GM12878 (cell line): ENCODE measurements around the gene RARB. TPM values are rescaled to one million over a fixed set of nuclear protein-coding genes. Genes with fewer than 3 reads are reported as not detected.

Experiments
- ATAC-seq: fragments of 200-7000 bp; cut with Tn5 transposase; 3 replicates; pipeline ENCODE4 v1.9.1; 2020; ENCODE audit warnings: mild to moderate bottlenecking, moderate library complexity
- BruUV-seq: library from RNA; stranded (reverse); fragments of 400-500 nt; replicated peaks from 2 replicates; lab custom pipeline; 2021; lab: Mats Ljungman, UMichigan
- CTCF ChIA-PET: fragments of 300-600 bp; sonication (Branson Sonifier 250); formaldehyde crosslinking; extraction: SDS; loops from one replicate; lab custom pipeline; 2021; ENCODE audit warnings: inconsistent platforms; lab: Yijun Ruan, JAX
- POLR2A ChIA-PET: fragments of 350-600 bp; formaldehyde crosslinking; extraction: SDS; loops from one replicate; lab custom pipeline; 2021; ENCODE audit warnings: inconsistent platforms; lab: Charles Lee
- RAD21 ChIA-PET: fragments of 300-600 bp; sonication (Branson Sonifier 250); formaldehyde crosslinking; loops from one replicate; lab custom pipeline; 2023; ENCODE audit warnings: antibody characterized with exemption; ENCODE audit not compliant: unreplicated experiment; lab: Charles Lee
- SMC1A ChIA-PET: fragments of 300-600 bp; sonication (Branson Sonifier 250); formaldehyde crosslinking; loops from one replicate; lab custom pipeline; 2023; ENCODE audit not compliant: unreplicated experiment, uncharacterized antibody; lab: Charles Lee
- DNase-seq: peaks from one replicate; pipeline ENCODE4 v3.0.0-alpha.2; 2011; ENCODE audit warnings: low read depth, low spot score
- FAIRE-seq: peaks from 3 replicates; lab custom pipeline; 2011; peaks lifted over from hg19 to GRCh38; lab: Jason Lieb, UNC
- H2AFZ ChIP-seq: 2 replicates; pipeline ENCODE4 v1.6.0; 2011; ENCODE audit warnings: low read depth, low read length, control low read depth; ENCODE audit not compliant: control insufficient read depth
- H3K27ac ChIP-seq: 2 replicates; pipeline ENCODE4 v1.5.1; 2011; ENCODE audit warnings: control low read depth; ENCODE audit not compliant: control insufficient read depth, insufficient read depth
- H3K27me3 ChIP-seq, 2 experiments: replicated peaks in 1 of 2; 2 replicates each; pipeline versions ENCODE4 v1.6.0 to v1.6.1; 2011; ENCODE audit warnings: low read length in 1 of 2; ENCODE audit not compliant: control insufficient read depth in 2 of 2, insufficient read depth in 2 of 2
- H3K36me3 ChIP-seq, 2 experiments: 2 replicates each; pipeline ENCODE4 v1.5.1; 2011; ENCODE audit warnings: low read length in 1 of 2; ENCODE audit not compliant: control insufficient read depth in 2 of 2, insufficient read depth in 2 of 2
- H3K4me1 ChIP-seq: 2 replicates; pipeline ENCODE4 v1.6.1; 2011; ENCODE audit warnings: mild to moderate bottlenecking, low read length, moderate library complexity, mixed read lengths; ENCODE audit not compliant: control insufficient read depth, insufficient read depth
- H3K4me2 ChIP-seq: 2 replicates; pipeline ENCODE4 v1.6.0; 2011; ENCODE audit warnings: control low read depth; ENCODE audit not compliant: control insufficient read depth, insufficient read depth
- H3K4me3 ChIP-seq: fragments of 200-600 bp; sonication (generic); 2 replicates; pipeline ENCODE4 v1.5.1; 2016
- H3K79me2 ChIP-seq: 2 replicates; pipeline ENCODE4 v1.6.0; 2011; ENCODE audit warnings: low read length; ENCODE audit not compliant: control insufficient read depth, insufficient read depth
- H3K9ac ChIP-seq: 2 replicates; pipeline ENCODE4 v1.8.0; 2011; ENCODE audit warnings: low read length, control low read depth, mixed read lengths; ENCODE audit not compliant: control insufficient read depth, insufficient read depth
- H3K9me3 ChIP-seq: replicated peaks from 3 replicates; pipeline ENCODE4 v1.5.1; 2011; ENCODE audit warnings: mild to moderate bottlenecking, low read length; ENCODE audit not compliant: control insufficient read depth, insufficient read depth
- H4K20me1 ChIP-seq: 2 replicates; pipeline ENCODE4 v1.6.0; 2011; ENCODE audit not compliant: control insufficient read depth, insufficient read depth
- CHD2 ChIP-seq: IDR thresholded peaks from 2 replicates; pipeline ENCODE4 v1.6.1; 2011; ENCODE audit warnings: low read depth, low read length, improper control_type of control experiment, borderline replicate concordance
- DPF2 ChIP-seq: fragments of 450-650 bp; IDR thresholded peaks from 2 replicates; pipeline ENCODE4 v1.6.1; 2017; ENCODE audit warnings: mild to moderate bottlenecking
- NFYB ChIP-seq: IDR thresholded peaks from 2 replicates; pipeline ENCODE4 v1.6.1; 2011; ENCODE audit warnings: low read depth, mild to moderate bottlenecking, low read length, improper control_type of control experiment, moderate library complexity; ENCODE audit not compliant: insufficient read depth
- POLR2A ChIP-seq: IDR thresholded peaks from 2 replicates; pipeline ENCODE4 v1.6.1; 2011; ENCODE audit warnings: low read depth, mild to moderate bottlenecking, low read length
- POLR2AphosphoS5 ChIP-seq: IDR thresholded peaks from 2 replicates; pipeline ENCODE4 v1.6.1; 2011; ENCODE audit warnings: mild to moderate bottlenecking, low read length, inconsistent platforms
- PRDM15 ChIP-seq: fragments of 450-650 bp; formaldehyde crosslinking; IDR thresholded peaks from 2 replicates; pipeline ENCODE4 v1.4.0; 2020; ENCODE audit warnings: mild to moderate bottlenecking, moderate library complexity
- ZBTB40 ChIP-seq: fragments of 450-650 bp; IDR thresholded peaks from 2 replicates; pipeline ENCODE4 v1.6.1; 2016; ENCODE audit warnings: mild to moderate bottlenecking, moderate library complexity, borderline replicate concordance
- WGBS: methylation state at CpG from one replicate; pipeline ENCODE4 v1.1.6; 2016; ENCODE audit warnings: low lambda C conversion rate; ENCODE audit not compliant: insufficient replicate concordance, insufficient coverage; ENCODE audit errors: missing lambda C conversion rate; 5-methylcytosine and 5-hydroxymethylcytosine counted together
- in situ Hi-C: fragments of 300-500 bp; cut with MboI; formaldehyde crosslinking; loops from 9 replicates; pipeline ENCODE4 v1.14.3; 2018; ENCODE audit warnings: mixed read lengths
- intact Hi-C: fragments of 100-400 bp; cut with micrococcal nuclease; formaldehyde crosslinking; loops from one replicate; pipeline ENCODE4 v1.14.2; 2022; ENCODE audit not compliant: unreplicated experiment
- polyA plus RNA-seq, 11 experiments: library from polyadenylated mRNA; depleted of rRNA in 4 of 11; unstranded in 6 of 11; stranded (reverse) in 5 of 11; fragments of >200 nt; fragmentation: Nextera tagmentation in 4 of 11; fragmentation: Illumina TruSeq in 1 of 11; extraction: Ambion mirVana in 4 of 11; extraction: Trizol in 1 of 11; gene quantifications; 1 replicate in 1 of 11; 2 replicates in 10 of 11; pipeline versions ENCODE4 v1.2.1 to v1.2.3, GENCODE V29; 2011 to 2016; ENCODE audit warnings: inconsistent platforms in 2 of 11, missing spikeins in 2 of 11, low read depth in 1 of 11
- total RNA-seq, 4 experiments: library from RNA; depleted of rRNA in 3 of 4; stranded (reverse); fragments of >200 nt in 3 of 4; fragmentation: Illumina TruSeq in 1 of 4; extraction: Trizol in 1 of 4; gene quantifications; 2 replicates each; pipeline versions ENCODE4 v1.2.1 to v1.2.3, GENCODE V29; 2013 to 2021

Gene RARB
- total and polyA plus RNA-seq, 10 of the 15 experiments (the other 5 are each of a cell fraction or from before 2014, with no cell fraction given): 0.05 to 0.06 TPM; not detected in 8

DNA sequence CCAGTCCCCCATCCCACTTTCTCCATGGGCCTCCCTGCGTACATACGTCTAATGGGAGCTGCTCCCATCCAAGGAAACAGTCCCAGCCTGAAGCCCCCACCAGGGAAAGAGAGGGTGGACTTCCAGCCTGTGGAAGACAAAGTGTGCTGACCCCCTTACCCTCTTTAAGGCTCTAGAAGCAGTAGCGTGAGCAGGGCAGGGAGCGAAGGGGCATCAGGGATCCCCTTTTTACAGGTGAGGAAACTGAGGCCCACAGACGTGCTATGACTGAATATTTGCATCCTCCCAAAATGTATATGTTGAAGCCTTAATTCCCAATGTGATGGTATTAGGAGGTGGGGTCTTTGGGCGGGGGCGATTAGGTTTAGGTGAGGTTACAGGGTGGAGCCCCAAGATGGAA is 153.3 kb downstream of the RARB start:
- Histone ChIP-seq H3K79me2 (no peaks in the 10 kb centered on the region), H3K9me3 (no peaks in the 10 kb centered on the region), H3K4me1 (no peaks in the 10 kb centered on the region), H3K27me3 (no peaks in the 10 kb centered on the region; a peak in 1 of 4 replicates), H4K20me1 (no peaks in the 10 kb centered on the region; the same call in 1 of the 2 replicates), H3K36me3 (no peaks in the 10 kb centered on the region), H3K27ac (no peak overlapping the region), H3K4me3 (no peak overlapping the region), H2AFZ (no peak overlapping the region), H3K9ac (no peak overlapping the region), H3K4me2 (no peak overlapping the region)
- BruUV-seq: no TSS peak
- DNase-seq (no peak), FAIRE-seq (no peak), ATAC-seq (no peak)
- in situ Hi-C loops: no loop called here
- TF ChIP-seq POLR2A (no peak), POLR2AphosphoS5 (no peak), DPF2 (no peak), CHD2 (no peak)
- intact Hi-C loops: no loop called here
- 36% methylated on average over 7 of the region's 7 CpGs for WGBS
- ChIA-PET POLR2A (no interaction called here), CTCF (interaction anchor here (0.6 kb wide), 1 partner anchor 1089 kb away, joined by 3 read pairs; no protein-coding TSS in a partner anchor), RAD21 (no interaction called here), SMC1A (interaction anchor here (1.0 kb wide), 2 partner anchors 11 to 26 kb away, joined by 3 to 4 read pairs; no protein-coding TSS in a partner anchor)

- intact Hi-C loops: no loop called here
- BruUV-seq: no TSS peak
- in situ Hi-C loops: no loop called here
- POLR2A ChIA-PET: no interaction called here
- CTCF ChIA-PET: no interaction called here
- no peaks in the 10 kb centered on the region for H3K79me2 ChIP-seq
- DNase-seq (no peak), ATAC-seq (no peak)
- SMC1A ChIA-PET: interaction anchor here (1.0 kb wide), 2 partner anchors 11 to 25 kb away, joined by 3 to 4 read pairs; no protein-coding TSS in a partner anchor
- H3K4me2 ChIP-seq: no peak overlapping the region
- no peaks in the 10 kb centered on the region; the same call in 1 of the 2 replicates for H4K20me1 ChIP-seq
- no peak overlapping the region for H2AFZ ChIP-seq
- no peak overlapping the region for H3K4me3 ChIP-seq
- RAD21 ChIA-PET: no interaction called here
- no peaks in the 10 kb centered on the region for H3K36me3 ChIP-seq
- no peak overlapping the region for H3K27ac ChIP-seq
- TF ChIP-seq NFYB: no peak
- no peak for TF ChIP-seq ZBTB40
- TF ChIP-seq PRDM15 (CRISPR knock-in tag): no peak
- TF ChIP-seq, all 136 proteins: peak for 0
- H3K4me1 ChIP-seq: no peaks in the 10 kb centered on the region
- no peak overlapping the region for H3K9ac ChIP-seq
- H3K9me3 ChIP-seq: no peaks in the 10 kb centered on the region
- no peak for FAIRE-seq
- H3K27me3 ChIP-seq: no peaks in the 10 kb centered on the region; a peak in 1 of 4 replicates
- WGBS: 27% methylated on average over 3 of the region's 3 CpGs
These were observed 153.8 kb downstream of the RARB start for GRCh38 chr3:25581823-25582222.
